Epidermal melanocyte (primary cell): Measurements from ENCODE around the gene PCMT1.

Experiments
- DNase-seq: peaks from one replicate; pipeline ENCODE4 v3.0.0; 2011; ENCODE audit warnings: low spot score; ENCODE audit not compliant: insufficient read length

Gene PCMT1

GRCh38 chr6:149854532-149854931, 105.0 kb downstream of the PCMT1 start:
- DNase-seq: no peak

GRCh38 chr6:149855040-149855654, 105.6 kb downstream of the PCMT1 start:
- no peak for DNase-seq

GRCh38 chr6:149855741-149856140, 106.2 kb downstream of the PCMT1 start:
- DNase-seq: no peak

GRCh38 chr6:149856256-149856994, 106.9 kb downstream of the PCMT1 start:
- no peak for DNase-seq

- DNase-seq: no peak
Observed at GRCh38 chr6:149857541-149857940, 108.0 kb downstream of the PCMT1 start.

GRCh38 chr6:149859368-149859767, 109.8 kb downstream of the PCMT1 start:
- no peak for DNase-seq

GRCh38 chr6:149859938-149860337, 110.4 kb downstream of the PCMT1 start:
- no peak for DNase-seq

GRCh38 chr6:149860513-149860833, 110.9 kb downstream of the PCMT1 start:
- DNase-seq: no peak
